ENCODE data around the gene NXF1.
A peak's percentile ranks its signal among the peaks of the same experiment; 100 is the strongest.
"Not testable (repeated sequence)": the region's sequence is repeated elsewhere in the genome, so short reads cannot be mapped to it uniquely, and the experiment has no call there.

The NXF1 gene

DNA sequence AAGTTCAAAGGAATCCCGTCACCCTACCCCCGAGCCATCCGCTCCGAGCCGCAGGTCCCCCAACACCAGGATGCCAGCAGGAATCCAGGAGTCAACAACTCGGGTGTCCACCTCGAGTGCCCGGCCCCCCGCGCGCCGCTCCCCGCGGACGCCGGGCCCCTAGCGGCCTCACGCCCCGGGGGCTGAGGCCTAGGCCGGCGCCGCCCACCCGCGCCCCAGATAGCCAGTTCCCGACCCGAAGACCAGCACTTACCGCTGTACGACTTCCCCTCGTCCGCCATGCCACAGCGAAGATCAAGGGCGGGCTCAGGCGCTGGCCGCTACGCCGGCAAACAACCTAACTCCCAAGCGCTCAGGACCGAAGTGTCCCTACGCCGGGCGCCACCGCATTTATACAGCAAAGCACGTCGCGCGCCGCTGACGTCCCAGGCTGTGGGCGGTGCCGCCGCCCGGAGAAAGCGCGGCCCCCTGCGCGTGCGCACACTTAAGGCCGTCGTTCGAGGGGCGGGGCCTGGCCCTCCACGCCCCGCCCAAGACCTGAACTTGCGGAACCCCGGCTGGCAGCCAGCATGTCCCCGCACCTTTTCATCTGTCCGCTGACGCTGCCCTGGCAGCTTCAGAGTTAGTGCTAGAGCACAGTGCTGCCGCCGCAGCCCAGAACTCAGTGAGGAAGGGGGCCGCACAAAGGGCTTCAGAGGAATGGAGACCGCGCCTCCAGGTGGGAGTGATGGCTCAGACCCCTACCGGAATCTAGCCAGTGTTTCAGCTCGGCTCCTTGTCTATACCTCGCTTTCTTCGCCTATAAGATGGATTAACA lies at the start of gene NXF1:
TSS of gene NXF1 (minus strand) at position 365 of the 817 bp plus-strand sequence. CDS start at position 281, 84 bp downstream.
- DNase-seq (ENCODE audit: low read depth): peak; percentile 94

- DNase-seq (ENCODE audit: low read depth): no peak
These were observed 49.0 kb upstream of the NXF1 start for GRCh38 chr11:62854013-62854824.

GRCh38 chr11:62853279-62853965 lies 48.2 kb upstream of the NXF1 start:
- DNase-seq (ENCODE audit: low read depth): no peak

- DNase-seq (ENCODE audit: low read depth): no peak
These were observed 47.4 kb upstream of the NXF1 start for GRCh38 chr11:62852523-62853188.

DNA sequence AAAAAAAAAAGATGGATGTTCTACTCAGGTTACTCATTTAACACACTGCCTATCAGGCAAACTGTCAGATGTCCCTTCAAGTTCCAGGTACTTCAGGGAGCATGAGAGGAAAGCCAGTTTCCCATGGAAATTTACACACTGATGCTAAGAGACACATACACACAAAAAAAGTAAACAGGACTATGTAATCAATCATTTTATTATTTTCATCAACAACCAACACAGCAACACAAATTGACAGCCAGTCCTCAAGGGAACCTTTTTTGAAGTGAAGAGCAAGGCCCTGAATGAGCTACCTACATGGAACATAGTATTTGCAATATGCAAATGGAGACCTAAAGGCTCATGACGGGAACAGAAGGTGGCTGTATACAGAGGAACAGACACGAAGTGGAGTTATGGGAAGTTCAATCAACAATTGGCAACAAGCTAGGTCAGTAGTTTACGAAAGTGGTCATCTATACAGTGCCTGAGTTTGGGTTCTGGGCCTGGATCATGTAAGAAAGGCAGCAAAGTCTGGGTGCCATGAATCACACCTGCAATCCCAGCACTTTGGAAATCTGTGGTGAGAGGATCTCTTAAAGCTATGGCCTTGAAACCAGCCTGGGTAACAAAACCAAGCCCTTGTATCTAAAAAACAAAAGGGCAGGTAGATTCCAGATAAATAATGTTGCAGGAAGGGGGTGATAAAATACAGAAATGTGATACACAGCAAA lies 46.7 kb upstream of the NXF1 start:
- no peak for DNase-seq (ENCODE audit: low read depth)

DNA sequence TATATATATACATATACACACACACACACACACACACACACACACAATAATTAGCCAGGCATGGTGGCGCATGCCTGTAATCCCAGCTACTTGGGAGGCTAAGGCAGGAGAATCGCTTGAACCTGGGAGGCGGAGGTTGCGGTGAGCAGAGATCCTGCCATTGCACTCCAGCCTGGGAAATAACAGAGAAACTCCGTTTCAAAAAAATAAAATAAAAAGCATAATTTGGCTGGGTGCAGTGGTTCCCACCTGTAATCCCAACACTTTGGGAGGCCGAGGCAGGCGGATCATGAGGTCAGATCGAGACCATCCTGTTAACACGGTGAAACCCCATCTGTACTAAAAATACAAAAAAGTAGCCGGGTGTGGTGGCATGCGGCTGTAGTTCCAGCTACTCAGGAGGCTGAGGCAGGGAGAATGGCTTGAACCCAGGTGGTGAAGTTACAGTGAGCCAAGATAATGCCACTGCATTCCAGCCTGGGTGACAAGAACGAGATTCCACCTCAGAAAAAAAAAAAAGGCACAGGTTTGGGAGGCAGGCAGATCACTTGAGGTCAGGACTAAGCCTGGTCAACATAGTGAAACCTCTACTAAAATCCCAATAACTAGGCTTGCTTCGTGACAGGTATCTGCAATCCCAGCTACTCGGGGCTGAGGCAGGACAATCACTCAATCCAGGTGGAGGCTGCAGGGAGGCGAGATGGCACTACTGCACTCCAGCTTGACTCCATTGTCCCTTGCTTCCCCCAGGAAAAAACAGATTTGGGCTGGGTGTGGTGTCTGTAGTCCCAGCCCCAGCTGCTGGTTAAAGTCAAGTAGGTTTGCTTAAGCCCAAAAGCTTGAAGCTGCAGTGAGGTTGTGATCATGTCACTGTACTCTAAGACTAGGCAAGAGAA lies 45.9 kb upstream of the NXF1 start:
- no peak for DNase-seq (ENCODE audit: low read depth)

GRCh38 chr11:62847767-62848314 lies 42.6 kb upstream of the NXF1 start:
- no peak for DNase-seq (ENCODE audit: low read depth)

- no peak for DNase-seq (ENCODE audit: low read depth)
These were observed 40.9 kb upstream of the NXF1 start for GRCh38 chr11:62846177-62846576.

DNA sequence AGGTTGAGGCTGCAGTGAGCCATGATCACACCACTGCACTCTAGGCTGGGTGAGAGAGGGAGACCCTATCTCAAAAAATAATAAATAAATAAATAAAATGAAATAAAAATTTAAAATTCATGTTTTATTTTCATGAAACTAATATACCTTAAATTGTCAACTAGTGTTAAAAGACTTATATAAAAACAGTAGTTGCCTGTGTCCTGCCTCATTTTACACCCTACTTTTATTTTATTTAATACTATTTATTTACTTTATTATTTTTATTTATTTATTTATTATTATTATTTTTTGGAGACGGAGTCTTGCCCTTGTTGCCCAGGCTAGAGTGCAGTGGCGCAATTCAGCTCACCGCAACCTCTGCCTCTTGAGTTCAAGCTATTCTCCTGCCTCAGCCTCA lies 38.9 kb upstream of the NXF1 start:
- no peak for DNase-seq (ENCODE audit: low read depth)

DNA sequence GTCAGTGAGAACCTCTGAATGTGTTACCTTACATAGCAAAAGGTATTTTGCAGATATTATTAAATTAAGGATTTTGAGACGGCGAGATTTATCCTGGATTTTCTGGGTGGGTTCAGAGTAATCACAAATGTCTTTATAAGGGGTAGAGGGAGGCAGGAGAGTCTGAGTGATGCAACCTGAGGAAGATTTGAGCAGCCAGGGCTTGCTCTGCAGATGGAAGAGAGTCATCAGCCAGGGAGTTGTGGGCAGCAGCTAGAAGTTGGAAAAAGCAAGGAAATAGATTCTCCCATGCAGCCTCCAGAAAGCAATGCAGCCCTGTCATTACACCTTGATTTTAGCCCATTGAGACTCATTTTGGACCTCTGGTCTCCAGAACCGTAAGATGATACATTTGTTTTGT lies 38.2 kb upstream of the NXF1 start:
- no peak for DNase-seq (ENCODE audit: low read depth)

DNA sequence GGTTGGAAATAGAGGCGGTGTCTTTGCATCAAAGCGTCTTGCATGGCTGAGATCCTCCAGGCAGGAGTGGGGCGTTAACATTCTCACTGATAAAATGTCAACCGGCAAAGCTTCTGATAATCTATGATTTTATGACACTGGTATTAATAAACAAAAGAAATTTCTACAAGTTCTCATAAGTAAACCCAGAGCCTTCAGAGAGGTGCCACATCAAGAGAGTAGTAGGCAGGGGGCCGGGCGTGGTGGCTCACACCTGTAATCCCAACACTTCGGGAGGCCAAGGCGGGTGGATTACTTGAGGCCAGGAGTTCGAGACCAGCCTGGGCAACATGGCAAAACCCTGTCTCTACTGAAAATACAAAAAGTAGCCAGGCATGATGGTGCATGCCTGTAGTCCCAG lies 37.7 kb upstream of the NXF1 start:
- not testable (repeated sequence) for DNase-seq (ENCODE audit: low read depth)

- no peak for DNase-seq (ENCODE audit: low read depth)
These were observed 37.0 kb upstream of the NXF1 start for GRCh38 chr11:62842171-62842741.

DNA sequence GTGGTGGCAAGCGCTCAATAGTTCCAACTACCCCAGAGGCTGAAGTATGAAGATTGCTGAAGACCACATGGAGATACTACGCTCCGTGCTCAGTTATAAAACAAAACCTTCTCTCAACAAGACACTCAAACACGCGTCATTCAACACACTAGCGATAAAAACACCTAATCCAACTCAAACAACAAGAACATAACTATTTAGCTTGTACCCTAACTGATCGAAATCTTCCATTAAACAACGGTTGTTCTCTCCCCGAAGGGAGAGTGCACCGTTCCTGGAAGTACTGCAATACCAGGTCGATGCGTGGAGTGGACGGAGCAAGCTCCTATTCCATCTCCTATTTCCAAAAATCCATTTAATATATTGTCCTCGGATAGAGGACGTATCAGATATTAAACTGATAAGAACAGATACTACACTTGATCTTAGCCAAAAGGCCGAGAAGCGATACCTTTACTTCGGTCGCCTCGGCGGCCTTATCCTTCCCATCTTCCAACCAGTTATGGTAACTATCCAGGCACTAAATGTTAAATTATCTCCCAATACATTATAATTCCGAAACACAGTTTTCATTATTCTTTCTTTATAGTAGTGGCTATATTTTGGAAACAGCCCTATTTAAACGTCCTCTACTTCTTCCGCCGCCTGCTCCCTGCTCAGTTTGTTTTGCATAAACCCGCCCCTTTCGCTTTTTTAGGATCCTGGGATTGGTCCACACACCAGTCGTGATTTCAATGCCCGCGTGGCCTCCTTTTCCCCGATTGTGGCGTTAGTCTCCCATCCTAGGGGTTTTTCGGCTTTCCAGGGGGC lies 36.3 kb upstream of the NXF1 start:
- peak; percentile 81 for DNase-seq (ENCODE audit: low read depth)

DNA sequence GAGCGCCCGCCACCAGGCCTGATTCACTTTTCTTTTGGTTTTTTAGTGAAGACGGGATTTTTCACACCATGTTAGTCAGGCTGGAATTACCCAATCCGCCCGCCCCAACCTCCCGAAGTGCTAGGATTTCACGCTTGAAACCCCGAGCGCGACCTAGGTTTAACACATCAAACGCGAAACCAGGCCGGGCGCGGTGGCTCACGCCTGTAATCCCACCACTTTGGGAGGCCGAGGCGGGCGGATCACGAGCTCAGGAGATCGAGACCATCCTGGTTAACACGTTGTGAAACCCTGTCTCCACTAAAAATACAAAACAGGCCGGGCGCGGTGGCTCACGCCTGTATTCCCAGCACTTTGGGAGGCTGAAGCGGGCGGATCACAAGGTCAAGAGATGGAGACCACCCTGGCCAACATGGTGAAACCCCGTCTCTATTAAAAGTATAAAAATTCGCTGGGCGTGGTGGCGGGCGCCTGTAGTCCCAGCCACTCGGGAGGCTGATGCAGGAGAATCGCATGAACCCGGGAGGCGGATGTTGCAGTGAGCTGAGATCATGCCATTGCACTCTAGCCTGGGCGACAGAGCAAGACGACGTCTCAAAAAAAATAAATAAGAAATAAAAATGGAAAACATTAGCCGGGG lies 35.6 kb upstream of the NXF1 start:
- peak; percentile 80 for DNase-seq (ENCODE audit: low read depth)

- peak; percentile 85 for DNase-seq (ENCODE audit: low read depth)
These were observed 34.1 kb upstream of the NXF1 start, which contains the start of gene WDR74 for GRCh38 chr11:62839050-62839945. Gene WDR74 (minus strand): TSS chr11:62839590. CDS start chr11:62839570, 20 bp downstream.

DNA sequence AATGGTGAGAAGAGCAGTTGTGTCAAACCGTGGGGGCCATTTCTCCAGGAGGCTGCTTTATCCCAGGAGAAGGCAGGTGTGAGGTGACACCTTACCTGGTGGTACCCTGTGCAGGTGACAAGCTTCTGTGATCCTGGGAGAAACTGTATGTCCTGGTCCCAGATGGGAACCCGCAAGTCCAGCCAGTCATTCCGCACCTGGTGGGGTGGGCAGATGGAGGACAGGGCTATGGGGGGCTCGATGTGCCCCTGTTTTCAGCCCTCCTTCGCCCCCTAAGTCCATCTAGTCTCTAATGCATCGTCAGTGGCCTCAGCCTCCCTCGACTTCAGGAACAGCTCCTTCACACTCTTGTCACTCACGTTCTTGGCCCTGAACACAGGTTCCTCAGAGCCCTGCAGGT lies 30.1 kb upstream of the NXF1 start:
- DNase-seq (ENCODE audit: low read depth): no peak
